HepG2 (cell line): ENCODE results near the gene ASCL2.

ENCODE experiments used
- GLI4 ChIP-seq: sonication (generic); formaldehyde crosslinking; IDR thresholded peaks from 2 replicates; pipeline ENCODE4 v1.5.1; 2020; ENCODE audit warnings: missing genetic modification reagents, mild to moderate bottlenecking, moderate library complexity, borderline replicate concordance
- HDAC6 ChIP-seq: fragments of 200-600 bp; sonication (generic); IDR thresholded peaks from 2 replicates; pipeline ENCODE4 v1.7.0; 2017; ENCODE audit warnings: mild to moderate bottlenecking, antibody characterized with exemption, low read length, low read depth
- SMAD3 ChIP-seq: sonication (generic); formaldehyde crosslinking; IDR thresholded peaks from 2 replicates; pipeline ENCODE4 v1.4.0; 2020; ENCODE audit warnings: missing genetic modification reagents

GRCh38 chr11:2267306-2267850, 3.0 kb downstream of the ASCL2 start:
- TF ChIP-seq HDAC6 (no peak), SMAD3 (CRISPR knock-in tag) (no peak), GLI4 (no peak)
